Heart left ventricle (tissue), 16 donors: Measurements from ENCODE around the gene STXBP6. TPM values are rescaled to one million over a fixed set of nuclear protein-coding genes. Genes with fewer than 3 reads are reported as not detected.
A peak's percentile ranks its signal among the peaks of the same experiment; 100 is the strongest.

ENCODE experiments used
- ATAC-seq, 4 donors: fragments of 200-7000 bp; cut with Tn5 transposase; one replicate each; pipeline ENCODE4 v1.9.1; 2020 to 2022; ENCODE audit warnings: moderate library complexity in 4 of 4, mild to moderate bottlenecking in 3 of 4, moderate number of reproducible peaks in 1 of 4
- DNase-seq, 5 donors: peaks; one replicate each; pipeline ENCODE4 v3.0.0-alpha.2; 2020
- H3K27ac ChIP-seq, 12 donors: fragments of 200-600 bp; sonication (generic) in 4 of 12; one replicate each; pipeline versions ENCODE4 v1.5.0 to v1.8.0; 2016 to 2022; ENCODE audit warnings: mild to moderate bottlenecking in 2 of 12
- H3K27me3 ChIP-seq, 9 donors: fragments of 200-600 bp; sonication (generic) in 2 of 9; one replicate each; pipeline versions ENCODE4 v1.5.1 to v1.8.0; 2016 to 2022; ENCODE audit warnings: mild to moderate bottlenecking in 3 of 9
- H3K36me3 ChIP-seq, 9 donors: fragments of 200-600 bp; sonication (generic) in 2 of 9; one replicate each; pipeline versions ENCODE4 v1.5.0 to v1.8.0; 2018 to 2022; ENCODE audit warnings: mild to moderate bottlenecking in 2 of 9
- H3K4me1 ChIP-seq, 12 donors: fragments of 200-600 bp; sonication (generic) in 4 of 12; one replicate each; pipeline versions ENCODE4 v1.5.0 to v1.8.0; 2016 to 2022; ENCODE audit warnings: mild to moderate bottlenecking in 3 of 12
- H3K4me3 ChIP-seq, 12 donors: fragments of 200-600 bp; sonication (generic) in 4 of 12; one replicate each; pipeline versions ENCODE4 v1.5.0 to v1.8.0; 2017 to 2022; ENCODE audit warnings: mild to moderate bottlenecking in 9 of 12, moderate library complexity in 4 of 12
- H3K9me3 ChIP-seq, 12 donors: fragments of 200-600 bp; sonication (generic) in 4 of 12; one replicate each; pipeline versions ENCODE4 v1.5.0 to v1.8.0; 2016 to 2022; ENCODE audit warnings: mild to moderate bottlenecking in 1 of 12
- CTCF ChIP-seq, 12 donors: fragments of 200-600 bp; sonication (generic) in 4 of 12; IDR thresholded peaks; one replicate each; pipeline versions ENCODE4 v1.5.0 to v1.8.0; 2018 to 2022; ENCODE audit warnings: antibody characterized with exemption in 12 of 12, mild to moderate bottlenecking in 5 of 12
- POLR2A ChIP-seq, 2 donors: fragments of 450-650 bp; IDR thresholded peaks; one replicate each; pipeline ENCODE4 v1.6.1; 2017; ENCODE audit warnings: antibody characterized with exemption in 2 of 2, mild to moderate bottlenecking in 2 of 2, moderate library complexity in 2 of 2
- WGBS, 4 donors: extraction: QIAGEN DNeasy Blood & Tissue Kit in 2 of 4; methylation state at CpG; one replicate each; pipeline versions ENCODE4 v1.1.5 to v1.1.7; 2013 to 2018; 5-methylcytosine and 5-hydroxymethylcytosine counted together
- intact Hi-C, 10 donors: fragments of 100-400 bp; cut with DNase I; formaldehyde crosslinking; loops; one replicate each; pipeline versions ENCODE4 v1.11.1 to v1.14.2; 2022
- polyA plus RNA-seq, 2 donors: library from polyadenylated mRNA; stranded (reverse); fragments of 200-250 nt; gene quantifications; one replicate each; pipeline ENCODE4 v1.2.3, GENCODE V29; 2013
- total RNA-seq, 9 donors: library from RNA; depleted of rRNA in 2 of 9; stranded (reverse); fragments of >200 nt in 2 of 9; fragmentation: NEBNext Ultra II Directional in 3 of 9; extraction: Animal tissue kit (Norgen Biotek cat#: 25700) in 3 of 9; gene quantifications; one replicate each; pipeline versions ENCODE4 v1.1.0 to v1.2.4, GENCODE V29; 2016 to 2023
- donor health status: ischemic (EF 13 %, LVEDD 7.1; RV severe dilation, severe dysfunction).
- donor health status: healthy with polysubstance abuse.
- donor health status: DM: no; HTN: yes; CAD: no.
- donor health status: DM: no; HTN: no; CAD: no.
- donor health status: ischemic (EF 25% LVEDD 6.9; RV normal size, moderate dysfunction).
- donor health status: ischemic (EF 25% LVEDD 5.7; RV mildly dilated, moderate dysfunction).
- donor health status: healthy.
- donor health status: DM: yes; HTN: yes; CAD: no.
- donor health status: ischemic (EF 35%, LVEDD 5.7; RV mildly dilated, moderate dysfunction).
- donor health status: nonischemic (EF 11% LVEDD 7.7; RV severe dilation, severe dysfunction).
- donor health status: DM: yes; HTN: yes; CAD: no.
- donor health status: PGD.
- donor health status: ischemic (EF 29% LVEDD 5.4; RV normal size, mild dysfunction).
- donor health status: nonischemic (EF 23%, LVEDD 6.1; RV moderate dilation, normal function).

Gene STXBP6
- total and polyA plus RNA-seq, 11 donors = 12.5 to 57.3 (median 23.7) TPM

- no peaks in the 10 kb centered on the region for H3K36me3 ChIP-seq
- DNase-seq (no peak), ATAC-seq (no peak)
- peaks cover 9 to 58% (median 24%) of the 10 kb centered on the region in 12 donors for H3K4me1 ChIP-seq
- TF ChIP-seq CTCF (IDR thresholded peaks at IDR 0.05) = no peak
- TF ChIP-seq POLR2A (IDR thresholded peaks at IDR 0.05) = no peak
- 18 to 28% (median 21%) methylated on average over 3 of the region's 3 CpGs for WGBS, 4 donors
- H3K4me3 ChIP-seq = no peak overlapping the region
- no peaks in the 10 kb centered on the region for H3K27me3 ChIP-seq
- peak overlapping the region in 1 of 12 donors; percentile 5 for H3K27ac ChIP-seq
- intact Hi-C loops = loop anchor here in 2 of 10 donors (5.0 kb wide), 2 partner anchors 37 to 48 kb away; no protein-coding TSS in a partner anchor
- H3K9me3 ChIP-seq = no peaks in the 10 kb centered on the region
Observed at GRCh38 chr14:25009891-25010290, 40.1 kb downstream of the STXBP6 start.

GRCh38 chr14:25007832-25008231, 42.1 kb downstream of the STXBP6 start:
- DNase-seq = peak in 1 of 5 donors; percentile 32
- H3K9me3 ChIP-seq = no peaks in the 10 kb centered on the region
- WGBS, 4 donors = 36 to 64% (median 48%) methylated on average over 1 of the region's 1 CpG
- peaks cover 14 to 70% (median 35%) of the 10 kb centered on the region in 12 donors for H3K4me1 ChIP-seq
- TF ChIP-seq POLR2A (IDR thresholded peaks at IDR 0.05) (no peak), CTCF (IDR thresholded peaks at IDR 0.05) (no peak)
- H3K27me3 ChIP-seq = no peaks in the 10 kb centered on the region
- intact Hi-C loops = loop anchor here in 1 of 10 donors (5.0 kb wide), 1 partner anchor 46 kb away; no protein-coding TSS in a partner anchor
- no peaks in the 10 kb centered on the region for H3K36me3 ChIP-seq
- no peak overlapping the region for H3K4me3 ChIP-seq
- H3K27ac ChIP-seq = peak overlapping the region in 4 of 12 donors; percentile 5 to 54 (median 30)
- ATAC-seq = peak in 1 of 4 donors; percentile 36

- TF ChIP-seq CTCF (IDR thresholded peaks at IDR 0.05) (no peak), POLR2A (IDR thresholded peaks at IDR 0.05) (no peak)
- 45 to 49% (median 48%) methylated on average over 9 of the region's 9 CpGs for WGBS, 4 donors
- DNase-seq = no peak
- Histone ChIP-seq H3K36me3 (no peaks in the 10 kb centered on the region), H3K4me1 (peaks cover 14 to 76% (median 35%) of the 10 kb centered on the region in 12 donors), H3K9me3 (no peaks in the 10 kb centered on the region), H3K4me3 (no peak overlapping the region), H3K27ac (peak overlapping the region in 5 of 12 donors; percentile 5 to 54 (median 14)), H3K27me3 (no peaks in the 10 kb centered on the region)
- peak; percentile 47 to 92 (median 83) for ATAC-seq
- intact Hi-C loops = loop anchor here in 1 of 10 donors (5.0 kb wide), 1 partner anchor 45 kb away; no protein-coding TSS in a partner anchor
Observed at GRCh38 chr14:25006961-25007795, 42.8 kb downstream of the STXBP6 start.

GRCh38 chr14:25006031-25006430, 43.9 kb downstream of the STXBP6 start:
- WGBS, 4 donors = 81 to 88% (median 86%) methylated on average over 3 of the region's 3 CpGs
- intact Hi-C loops = loop anchor here in 1 of 10 donors (5.0 kb wide), 1 partner anchor 44 kb away; no protein-coding TSS in a partner anchor

More at GRCh38 chr14:25006031-25006430, 43.9 kb downstream of the STXBP6 start:
- no peak for TF ChIP-seq CTCF (IDR thresholded peaks at IDR 0.05)
- no peak for TF ChIP-seq POLR2A (IDR thresholded peaks at IDR 0.05)
- H3K4me1 ChIP-seq = peaks cover 10 to 80% (median 38%) of the 10 kb centered on the region in 12 donors
- DNase-seq = no peak
- no peaks in the 10 kb centered on the region for H3K27me3 ChIP-seq
- no peaks in the 10 kb centered on the region for H3K9me3 ChIP-seq
- no peaks in the 10 kb centered on the region for H3K36me3 ChIP-seq
- no peak overlapping the region for H3K4me3 ChIP-seq
- ATAC-seq = no peak
- no peak overlapping the region for H3K27ac ChIP-seq
